ENCODE measurements around the gene SGTA. TPM values are rescaled to one million over a fixed set of nuclear protein-coding genes. Genes with fewer than 3 reads are reported as not detected.

The SGTA gene
- total and polyA plus RNA-seq, 4 donors, result 16.7 to 38.4 (median 21.0) TPM

- WGBS, result 81% methylated on average over 52 of the region's 52 CpGs
- Histone ChIP-seq H3K36me3 (ENCODE audit: control insufficient read depth in 4 of 4, insufficient read depth in 3 of 4, low read depth in 1 of 4, low read length in 3 of 4) (no peaks in the 10 kb centered on the region), H3K4me1 (ENCODE audit: control insufficient read depth in 4 of 4, insufficient read depth in 4 of 4, low read length in 3 of 4) (peaks cover 0 to 8% (median 5%) of the 10 kb centered on the region in 4 donors), H3K27ac (ENCODE audit: low read depth in 1 of 2, low read length in 2 of 2) (no peak overlapping the region), H3K27me3 (ENCODE audit: control insufficient read depth in 4 of 4, insufficient read depth in 4 of 4, low read length in 3 of 4) (peaks cover 0 to 7% (median 3%) of the 10 kb centered on the region in 4 donors), H3K4me3 (ENCODE audit: low read depth in 1 of 3, low read length in 3 of 3) (no peak overlapping the region), H3K9me3 (ENCODE audit: control insufficient read depth in 4 of 4, low read length in 3 of 4) (peaks cover 3 to 14% (median 6%) of the 10 kb centered on the region in 4 donors), H3K9ac (ENCODE audit: low read depth in 1 of 2, low read length in 2 of 2) (no peak overlapping the region)
- no peak for TF ChIP-seq YY1 (IDR thresholded peaks at IDR 0.05)
- no peak for TF ChIP-seq ZBTB33 (IDR thresholded peaks at IDR 0.05)
- TF ChIP-seq GABPA (IDR thresholded peaks at IDR 0.05 in 1 of 2, conservative IDR thresholded peaks at IDR 0.05 in 1 of 2), result no peak
- no peak for TF ChIP-seq CTCF (IDR thresholded peaks at IDR 0.05; ENCODE audit: low read depth, low read length, missing input control)
- TF ChIP-seq EGR1 (IDR thresholded peaks at IDR 0.05; ENCODE audit: low read depth in 2 of 2), result no peak
- no peak for TF ChIP-seq JUND (IDR thresholded peaks at IDR 0.05)
- TF ChIP-seq ATF3 (IDR thresholded peaks at IDR 0.05), result no peak
- no peak for TF ChIP-seq REST (IDR thresholded peaks at IDR 0.05)
- no peak for TF ChIP-seq MAX (IDR thresholded peaks at IDR 0.05)
- TF ChIP-seq SP1 (IDR thresholded peaks at IDR 0.05), result no peak
- no peak for TF ChIP-seq NR2F2 (IDR thresholded peaks at IDR 0.05)
- TF ChIP-seq RAD21 (IDR thresholded peaks at IDR 0.05), result no peak
- TF ChIP-seq FOXA1 (IDR thresholded peaks at IDR 0.05), result no peak
- TF ChIP-seq TAF1 (conservative IDR thresholded peaks at IDR 0.05), result no peak
- no peak for TF ChIP-seq RXRA (IDR thresholded peaks at IDR 0.05)
- no peak for TF ChIP-seq FOXA2 (IDR thresholded peaks at IDR 0.05)
- no peak for TF ChIP-seq HNF4G (IDR thresholded peaks at IDR 0.05)
- no peak for TF ChIP-seq HNF4A (conservative IDR thresholded peaks at IDR 0.05)
- no peak for DNase-seq (ENCODE audit: low spot score)
Measured at GRCh38 chr19:2717638-2718541, 65.2 kb downstream of the SGTA start.
